ENCODE results near the gene HAO1. TPM values are rescaled to one million over a fixed set of nuclear protein-coding genes. Genes with fewer than 3 reads are reported as not detected.

Gene HAO1
- total and polyA plus RNA-seq, 9 of the 15 experiments (the other 6 are each of a cell fraction or from before 2014, with no cell fraction given), result not detected

GRCh38 chr20:7984192-7984591, 43.9 kb upstream of the HAO1 start (continued):
- TF ChIP-seq HBP1 (CRISPR knock-in tag; IDR thresholded peaks at IDR 0.05) (no peak), CBFB (CRISPR knock-in tag; IDR thresholded peaks at IDR 0.05) (no peak), SIN3B (IDR thresholded peaks at IDR 0.05; ENCODE audit: low read depth) (no peak), CSDE1 (IDR thresholded peaks at IDR 0.05) (no peak), ZNF511 (CRISPR knock-in tag; IDR thresholded peaks at IDR 0.05) (no peak), BACH1 (tag; IDR thresholded peaks at IDR 0.05) (no peak), HNRNPL (IDR thresholded peaks at IDR 0.05; ENCODE audit: low read depth, low read length) (no peak)

- H3K4me2 ChIP-seq (ENCODE audit: insufficient read depth, low read length), result no peak overlapping the region
- H3K27me3 ChIP-seq (ENCODE audit: control insufficient read depth in 2 of 2, insufficient read depth in 2 of 2, low read length in 2 of 2), result no peaks in the 10 kb centered on the region
- no peaks in the 10 kb centered on the region for H3K79me2 ChIP-seq (ENCODE audit: control insufficient read depth, insufficient read depth, low read length)
- H3K4me1 ChIP-seq (replicated peaks in 1 of 2; ENCODE audit: control insufficient read depth in 2 of 2, insufficient read depth in 2 of 2, low read length in 2 of 2), result no peaks in the 10 kb centered on the region
- POLR2A ChIA-PET, result no interaction called here
- FAIRE-seq, result no peak
- CTCF ChIA-PET (ENCODE audit: low intra/inter-chr PET ratio), result interaction anchor here (0.9 to 1.6 kb wide), 2 partner anchors 740 to 741 kb away, joined by 4 to 6 read pairs; no protein-coding TSS in a partner anchor
- no peaks in the 10 kb centered on the region for H4K20me1 ChIP-seq (replicated peaks; ENCODE audit: control insufficient read depth, insufficient read depth, low read length)
- no TSS peak for BruUV-seq (replicated peaks)
- H3K36me3 ChIP-seq (ENCODE audit: control insufficient read depth, insufficient read depth, low read length), result peaks cover 11% of the 10 kb centered on the region; the same call in 1 of the 3 replicates
- H3K27ac ChIP-seq (ENCODE audit: extremely low read depth, low read depth, low read length), result no peak overlapping the region
- intact Hi-C loops (cut with micrococcal nuclease), result no loop called here
- H3K9me3 ChIP-seq (replicated peaks; ENCODE audit: control insufficient read depth, insufficient read depth, low read depth, low read length), result no peaks in the 10 kb centered on the region
- TF ChIP-seq BDP1 (IDR thresholded peaks at IDR 0.05; ENCODE audit: insufficient read depth, insufficient read length), result no peak
- TF ChIP-seq SREBF1 (IDR thresholded peaks at IDR 0.05; ENCODE audit: borderline replicate concordance, low read depth, low read length), result no peak
- no peak for TF ChIP-seq ZNF76 (CRISPR knock-in tag; IDR thresholded peaks at IDR 0.05; ENCODE audit: borderline replicate concordance)
- no peak for TF ChIP-seq NELFE (IDR thresholded peaks at IDR 0.05; ENCODE audit: insufficient read depth, insufficient read length)
- TF ChIP-seq TAF1 (IDR thresholded peaks at IDR 0.05; ENCODE audit: control insufficient read depth, extremely low read depth, insufficient read depth, low read length, severe bottlenecking), result no peak
- no peak for TF ChIP-seq POLR3G (IDR thresholded peaks at IDR 0.05; ENCODE audit: extremely low read depth, insufficient read length, insufficient replicate concordance)
- TF ChIP-seq SP2 (IDR thresholded peaks at IDR 0.05; ENCODE audit: extremely low read depth, low read depth, low read length, poor library complexity, severe bottlenecking), result no peak
- no peak overlapping the region for H3K4me3 ChIP-seq
- in situ Hi-C loops (cut with MboI), result no loop called here
- DNase-seq (ENCODE audit: extremely low read depth in 1 of 4, low spot score in 3 of 4), result no peak
- no peak for ATAC-seq
- no peak overlapping the region for H2AFZ ChIP-seq (ENCODE audit: low read depth, low read length)
- H3K9me1 ChIP-seq (ENCODE audit: control insufficient read depth, insufficient read depth, low read length), result no peaks in the 10 kb centered on the region
- H3K9ac ChIP-seq (ENCODE audit: insufficient read depth in 1 of 2, low read depth in 2 of 2, low read length in 2 of 2), result no peak overlapping the region
Observed at GRCh38 chr20:7981374-7981773, 41.1 kb upstream of the HAO1 start.

Data from K562 (cell line).